NCI-H146 (cell line): ENCODE data around the gene MDFI.

ENCODE experiments used
- DNase-seq: peaks from one replicate; lab custom pipeline; 2025; lab: John Stamatoyannopoulos, UW

MDFI gene, protein sequence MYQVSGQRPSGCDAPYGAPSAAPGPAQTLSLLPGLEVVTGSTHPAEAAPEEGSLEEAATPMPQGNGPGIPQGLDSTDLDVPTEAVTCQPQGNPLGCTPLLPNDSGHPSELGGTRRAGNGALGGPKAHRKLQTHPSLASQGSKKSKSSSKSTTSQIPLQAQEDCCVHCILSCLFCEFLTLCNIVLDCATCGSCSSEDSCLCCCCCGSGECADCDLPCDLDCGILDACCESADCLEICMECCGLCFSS

DNA sequence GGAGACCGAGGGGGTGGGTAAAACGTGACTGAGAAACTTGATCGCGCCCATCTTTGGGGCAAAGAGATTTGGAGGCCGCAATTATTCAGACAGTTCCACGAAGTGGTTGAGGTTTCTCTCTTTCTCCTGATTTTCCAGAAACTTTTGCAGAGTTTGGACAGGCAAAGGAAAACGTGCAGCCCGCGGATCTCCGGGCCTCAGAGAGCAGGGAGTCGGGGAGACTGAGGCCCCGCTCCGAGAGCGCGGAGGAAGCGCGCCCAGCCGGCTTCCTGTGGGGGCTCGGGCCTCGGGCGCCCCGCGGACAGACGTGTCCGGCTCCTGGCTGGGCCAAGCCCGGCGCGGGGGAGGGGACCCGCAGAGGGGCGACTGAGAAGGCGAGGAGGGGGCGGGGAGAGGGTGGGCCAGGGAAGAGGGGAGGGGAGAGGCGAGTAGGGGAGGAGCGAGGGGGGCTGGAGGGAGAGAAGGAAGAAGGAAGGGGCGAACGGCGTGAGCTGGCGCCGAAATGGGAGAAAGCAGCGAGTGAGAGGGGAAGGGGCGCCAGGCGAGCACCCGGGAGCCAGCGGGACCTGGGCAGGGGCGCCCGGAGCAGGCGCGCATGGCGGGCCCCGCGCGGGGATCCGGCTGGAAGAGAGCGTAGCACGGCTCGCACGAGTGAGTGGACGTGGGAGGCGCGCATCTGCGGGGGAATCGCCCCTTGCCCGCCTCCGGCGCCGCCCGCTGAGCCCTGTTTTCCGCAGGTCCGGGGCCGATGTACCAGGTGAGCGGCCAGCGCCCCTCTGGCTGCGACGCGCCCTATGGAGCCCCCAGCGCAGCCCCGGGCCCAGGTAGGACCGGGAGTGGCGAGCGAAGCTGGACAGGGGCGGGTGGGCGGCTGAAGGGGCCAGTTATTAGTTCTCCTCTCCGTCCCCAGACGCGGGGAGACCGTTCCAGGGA is at the start of gene MDFI:
Gene MDFI, plus strand, starts transcription at position 467 of the 933 bp plus-strand sequence. Its CDS starts 282 bp downstream, at position 749.
- peak; percentile 54 for DNase-seq

DNA sequence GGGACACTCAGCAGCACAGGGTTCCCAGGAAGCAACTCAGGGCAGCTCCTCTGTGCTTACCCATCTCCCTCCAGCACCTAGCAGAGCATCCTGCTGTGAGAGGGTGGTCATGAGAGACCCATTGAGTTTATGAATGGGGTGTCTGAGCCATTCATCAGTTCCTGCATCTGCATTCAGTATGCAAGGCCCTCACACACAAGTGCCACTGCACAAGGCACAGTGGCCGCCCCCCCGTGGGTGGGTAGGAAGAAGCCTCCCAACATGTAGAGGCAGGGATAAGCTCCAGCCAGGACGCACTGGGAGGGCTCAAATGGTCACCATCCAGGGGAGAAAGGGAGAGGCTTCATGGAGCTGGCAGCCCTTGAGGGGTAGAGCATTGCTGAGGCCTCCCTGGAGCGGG is 49.0 kb upstream of the MDFI start:
- no peak for DNase-seq

DNA sequence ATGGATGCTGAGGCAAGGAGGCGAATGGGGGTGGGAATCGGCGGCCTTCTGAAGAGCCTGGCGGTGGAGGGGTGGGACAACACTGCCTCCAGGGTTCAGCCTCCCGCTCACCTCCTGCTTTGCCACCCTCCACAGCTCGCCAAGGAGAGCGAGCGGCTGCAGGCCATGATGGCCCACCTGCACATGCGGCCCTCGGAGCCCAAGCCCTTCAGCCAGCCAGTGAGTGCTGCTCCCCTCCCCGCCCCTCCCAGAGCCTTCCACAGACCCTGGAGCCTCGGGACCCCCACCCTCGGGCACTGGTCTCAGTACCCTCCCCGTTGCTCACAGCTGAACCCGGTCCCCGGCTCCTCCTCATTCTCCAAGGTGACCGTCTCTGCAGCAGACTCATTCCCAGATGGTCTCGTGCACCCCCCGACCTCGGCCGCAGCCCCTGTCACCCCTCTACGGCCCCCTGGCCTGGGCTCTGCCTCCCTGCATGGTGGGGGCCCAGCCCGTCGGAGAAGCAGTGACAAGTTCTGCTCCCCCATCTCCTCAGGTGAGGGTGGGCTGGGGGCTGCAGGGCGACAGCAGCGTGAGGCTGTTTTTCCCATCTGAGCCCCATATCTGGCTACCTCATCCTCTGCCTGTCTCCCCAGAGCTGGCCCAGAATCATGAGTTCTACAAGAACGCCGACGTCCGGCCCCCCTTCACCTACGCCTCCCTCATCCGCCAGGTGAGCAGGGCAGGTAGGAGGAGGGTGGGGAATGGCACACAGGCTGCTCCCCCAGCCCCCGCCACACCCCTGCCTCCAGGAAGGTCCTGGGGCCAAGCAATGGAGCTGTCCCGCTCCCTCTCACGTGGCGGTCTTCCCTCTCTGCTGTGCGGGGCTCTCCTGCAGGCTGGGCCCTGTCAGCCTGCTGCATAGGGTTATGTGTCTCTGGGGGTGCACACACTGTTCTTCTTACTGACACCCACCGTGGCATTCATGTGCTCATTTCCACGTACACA is 48.3 kb upstream of the MDFI start:
- DNase-seq = no peak

DNA sequence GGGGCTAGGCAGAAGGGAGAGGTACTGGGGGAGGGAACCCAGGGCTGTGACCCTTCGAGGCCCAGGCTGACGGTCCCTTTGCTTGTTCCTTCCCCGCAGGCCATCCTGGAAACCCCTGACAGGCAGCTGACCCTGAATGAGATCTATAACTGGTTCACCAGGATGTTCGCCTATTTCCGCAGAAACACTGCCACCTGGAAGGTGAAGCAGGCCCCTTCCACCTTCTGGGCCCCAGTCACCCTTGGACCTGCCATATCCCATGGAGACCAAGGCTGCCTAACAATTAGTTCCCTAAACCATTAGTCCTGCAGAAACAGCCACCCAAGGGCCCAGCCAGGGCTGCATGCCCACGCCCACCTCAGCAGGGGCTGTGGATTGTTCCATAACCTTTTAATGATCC is 47.1 kb upstream of the MDFI start:
- no peak for DNase-seq

DNA sequence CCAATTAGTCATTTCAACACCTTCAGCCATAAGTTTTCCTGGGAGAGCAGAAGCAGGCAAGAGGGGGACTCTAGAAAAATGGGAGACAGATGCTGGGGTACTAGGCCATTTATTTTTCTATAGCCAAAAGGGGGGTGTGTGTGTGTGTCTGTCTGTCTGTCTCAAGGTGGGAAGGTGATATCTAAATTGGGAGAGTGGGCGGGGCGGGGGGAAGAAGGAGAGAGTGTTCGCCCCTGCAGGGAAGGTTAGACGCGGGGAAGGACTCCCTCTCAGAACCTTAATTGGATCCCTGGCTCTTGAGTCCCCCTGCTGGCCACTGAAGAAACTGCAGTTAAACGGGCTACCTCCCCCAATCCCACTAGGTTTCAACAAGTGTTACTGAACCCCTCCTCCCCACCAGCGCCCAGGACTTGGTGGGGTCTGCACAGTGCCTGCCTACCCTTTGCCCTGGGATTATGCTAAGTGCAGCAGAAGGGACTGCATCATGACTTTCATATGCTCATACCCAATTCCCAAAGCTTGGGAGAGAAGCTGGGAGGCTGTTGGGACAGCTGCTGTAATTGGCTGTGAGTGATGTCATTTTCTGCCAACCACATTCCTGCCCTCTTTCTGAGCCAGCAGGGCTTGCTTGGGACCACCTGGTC is 46.3 kb upstream of the MDFI start:
- DNase-seq = peak; percentile 63

DNA sequence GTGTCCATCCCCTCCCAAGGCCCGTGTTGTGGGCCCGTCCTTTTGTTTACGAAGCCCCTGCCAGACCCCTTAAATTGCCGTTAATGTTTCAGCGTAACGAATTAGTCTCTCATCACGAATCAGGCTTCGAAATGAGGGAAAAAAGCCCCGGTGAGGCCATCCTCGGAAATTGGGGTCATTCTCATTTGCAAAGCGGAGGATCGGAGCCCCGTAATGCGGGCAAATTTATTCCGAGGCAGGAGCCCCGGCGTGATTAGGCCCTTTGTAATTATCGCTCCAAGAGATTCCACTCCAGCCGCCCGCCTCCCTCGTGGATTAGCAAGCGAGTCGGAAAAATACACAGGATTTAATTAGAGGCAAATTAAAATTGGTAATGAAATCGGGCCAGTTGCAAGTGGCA is 44.9 kb upstream of the MDFI start:
- no peak for DNase-seq

DNA sequence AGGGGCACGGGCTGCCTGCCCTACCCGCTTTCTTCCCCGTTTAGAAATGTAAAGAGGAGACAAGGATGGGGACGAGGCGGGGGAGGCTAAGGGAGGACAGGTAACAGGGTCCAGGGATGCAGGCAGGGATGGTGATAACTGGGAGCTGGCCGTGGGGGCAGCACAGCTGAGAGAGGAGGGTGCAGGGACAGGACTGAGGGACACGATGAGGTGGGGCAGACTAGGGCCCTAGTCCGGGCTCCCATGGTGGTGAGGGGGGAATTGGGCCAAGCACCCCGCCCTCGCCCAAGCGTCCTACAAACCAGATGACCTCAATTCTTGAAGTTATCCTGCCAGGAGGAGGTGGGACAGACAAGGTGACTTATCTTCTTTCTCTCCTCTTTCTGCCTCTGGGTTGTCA is 44.4 kb upstream of the MDFI start:
- DNase-seq = no peak

DNA sequence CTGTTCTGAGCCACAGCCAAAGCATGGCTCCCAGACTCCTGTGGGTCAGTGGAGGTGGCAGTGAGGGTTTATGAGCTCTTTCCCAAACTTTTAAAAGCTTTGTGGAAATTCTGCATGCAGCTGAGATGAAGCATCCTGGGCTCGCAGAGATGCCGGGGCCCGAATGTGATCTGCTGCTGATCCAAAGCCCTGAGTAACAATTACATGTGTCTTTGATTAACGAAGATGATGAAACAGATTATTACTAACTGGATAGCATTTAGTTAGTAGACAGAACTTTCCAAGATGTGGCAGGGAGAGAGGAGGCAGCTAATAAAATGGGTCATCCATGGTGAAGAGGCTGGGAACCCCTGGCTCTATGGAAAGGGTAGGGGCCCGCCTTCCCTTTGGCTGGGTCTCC is 43.9 kb upstream of the MDFI start:
- no peak for DNase-seq

DNA sequence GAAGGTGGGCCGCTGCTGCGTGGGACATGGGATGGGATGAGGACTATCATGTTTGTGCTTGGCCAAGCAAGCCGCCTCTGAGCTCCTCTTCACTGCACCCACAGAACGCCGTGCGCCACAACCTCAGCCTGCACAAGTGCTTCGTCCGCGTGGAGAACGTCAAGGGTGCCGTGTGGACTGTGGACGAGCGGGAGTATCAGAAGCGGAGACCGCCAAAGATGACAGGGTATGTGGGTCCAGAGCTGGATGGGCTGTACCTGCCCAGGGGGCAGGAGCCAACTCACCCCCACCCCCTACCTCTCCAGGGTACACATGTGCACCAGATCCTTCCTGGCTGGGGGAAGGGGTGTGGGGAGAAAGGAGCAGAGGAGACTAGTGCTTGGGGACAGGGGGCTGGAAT is 43.5 kb upstream of the MDFI start:
- DNase-seq = no peak

DNA sequence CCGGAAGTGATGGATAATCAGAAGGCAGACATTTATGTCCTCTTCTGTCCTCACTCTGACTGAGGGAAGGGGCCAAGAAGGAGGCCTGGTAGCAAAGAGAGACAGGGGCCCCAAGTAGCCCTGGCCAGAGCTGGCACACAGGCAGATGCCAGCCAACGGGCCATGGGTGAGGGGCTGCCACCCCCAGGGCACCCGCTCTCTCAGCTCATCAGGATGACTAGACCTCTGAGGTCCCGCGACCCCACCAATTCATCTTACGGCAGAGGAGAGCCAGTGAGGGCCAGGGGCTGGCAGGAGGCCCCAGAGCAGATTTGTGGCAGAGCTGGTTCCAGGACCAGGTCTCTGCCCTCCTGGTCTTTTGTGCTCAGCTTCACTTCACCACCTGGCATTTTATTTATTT is 43.1 kb upstream of the MDFI start:
- no peak for DNase-seq

DNA sequence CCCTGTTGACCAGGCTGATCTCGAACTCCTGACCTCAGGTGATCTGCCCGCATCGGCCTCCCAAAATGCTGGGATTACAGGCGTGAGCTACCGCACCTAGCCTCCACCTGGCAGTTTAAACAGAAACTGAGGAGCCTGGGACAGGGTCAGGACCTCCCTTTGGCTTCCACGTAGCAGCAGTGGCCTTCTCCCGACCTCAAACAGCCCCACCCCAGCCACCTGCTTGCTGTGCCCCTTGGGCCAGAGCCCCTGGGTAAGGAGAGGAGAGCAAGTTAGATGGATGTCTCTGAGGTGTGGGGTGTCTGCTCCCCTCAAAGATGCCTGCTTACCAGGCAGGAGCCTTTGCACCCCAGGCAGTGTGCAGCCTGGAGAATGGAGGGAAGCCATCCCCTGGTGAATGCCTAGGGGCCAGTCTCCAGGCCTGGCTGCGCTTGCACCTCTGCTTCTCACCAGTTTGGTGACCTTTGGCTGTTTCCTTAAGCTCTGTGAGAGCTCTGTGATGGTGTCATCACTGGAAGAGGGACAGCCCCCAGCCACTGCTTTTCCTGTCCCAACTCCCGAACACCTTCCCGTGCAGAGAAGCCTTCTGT is 42.1 kb upstream of the MDFI start:
- no peak for DNase-seq

DNA sequence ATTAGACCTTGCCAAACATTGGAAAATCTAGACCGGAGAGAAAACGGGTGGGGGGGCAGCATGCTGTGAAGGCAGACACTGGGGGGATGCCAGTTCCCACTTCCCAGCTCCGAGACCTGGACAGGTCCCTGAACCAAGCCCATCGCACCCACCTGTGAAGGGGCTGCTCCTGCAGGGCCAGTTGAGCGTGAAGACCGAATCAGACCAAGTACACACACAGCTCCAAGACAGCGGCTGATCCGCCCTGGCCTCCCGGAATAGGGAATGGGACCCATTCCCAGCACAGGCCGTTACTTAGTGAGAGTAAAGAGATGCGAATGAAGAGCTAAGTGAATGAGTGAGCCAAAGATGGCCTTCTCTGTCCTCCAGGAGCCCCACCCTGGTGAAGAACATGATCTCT is 41.5 kb upstream of the MDFI start:
- no peak for DNase-seq

DNA sequence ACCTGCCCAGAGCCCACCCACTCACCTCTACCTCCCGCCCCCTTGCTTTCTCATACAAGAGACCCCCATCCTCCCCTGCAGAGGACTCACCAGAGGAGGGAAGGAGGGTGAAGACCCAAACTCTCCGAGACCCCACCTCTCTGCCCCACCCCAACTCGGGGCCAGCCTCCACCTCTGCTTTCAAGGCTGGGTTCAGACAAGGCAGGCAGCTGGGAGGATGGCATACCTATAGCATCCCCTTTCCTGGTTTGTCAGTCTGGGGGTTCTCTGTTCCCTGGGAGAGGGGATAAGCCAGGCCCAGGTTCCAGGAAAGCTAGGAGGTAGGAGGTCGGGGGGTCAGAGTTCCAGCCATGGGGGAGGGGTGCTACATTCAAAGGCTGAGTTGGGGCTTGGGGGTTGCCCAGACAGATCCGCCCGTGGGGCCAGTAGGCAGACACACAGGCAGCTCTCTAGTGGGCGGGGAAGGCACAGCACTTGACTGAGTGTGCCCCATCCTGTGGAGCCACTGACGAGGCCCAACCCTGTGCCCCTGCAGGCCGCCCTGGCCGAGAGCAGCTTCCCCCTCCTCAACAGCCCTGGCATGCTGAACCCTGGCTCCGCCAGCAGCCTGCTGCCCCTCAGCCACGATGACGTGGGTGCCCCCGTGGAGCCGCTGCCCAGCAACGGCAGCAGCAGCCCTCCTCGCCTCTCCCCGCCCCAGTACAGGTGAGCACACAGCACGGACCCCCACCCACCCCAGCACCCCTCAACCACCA is 40.8 kb upstream of the MDFI start:
- no peak for DNase-seq

DNA sequence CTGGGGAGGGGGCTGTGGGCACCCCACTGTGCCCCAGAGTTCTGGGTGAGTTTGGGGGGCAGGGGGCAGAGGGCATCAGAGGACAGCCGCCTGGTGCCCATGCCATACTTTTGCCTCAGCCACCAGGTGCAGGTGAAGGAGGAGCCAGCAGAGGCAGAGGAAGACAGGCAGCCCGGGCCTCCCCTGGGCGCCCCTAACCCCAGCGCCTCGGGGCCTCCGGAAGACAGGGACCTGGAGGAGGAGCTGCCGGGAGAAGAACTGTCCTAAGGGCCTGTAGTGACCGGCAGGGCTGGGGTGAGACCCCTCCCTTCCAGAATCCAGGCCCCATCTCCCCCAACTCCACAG is 39.6 kb upstream of the MDFI start:
- no peak for DNase-seq

DNA sequence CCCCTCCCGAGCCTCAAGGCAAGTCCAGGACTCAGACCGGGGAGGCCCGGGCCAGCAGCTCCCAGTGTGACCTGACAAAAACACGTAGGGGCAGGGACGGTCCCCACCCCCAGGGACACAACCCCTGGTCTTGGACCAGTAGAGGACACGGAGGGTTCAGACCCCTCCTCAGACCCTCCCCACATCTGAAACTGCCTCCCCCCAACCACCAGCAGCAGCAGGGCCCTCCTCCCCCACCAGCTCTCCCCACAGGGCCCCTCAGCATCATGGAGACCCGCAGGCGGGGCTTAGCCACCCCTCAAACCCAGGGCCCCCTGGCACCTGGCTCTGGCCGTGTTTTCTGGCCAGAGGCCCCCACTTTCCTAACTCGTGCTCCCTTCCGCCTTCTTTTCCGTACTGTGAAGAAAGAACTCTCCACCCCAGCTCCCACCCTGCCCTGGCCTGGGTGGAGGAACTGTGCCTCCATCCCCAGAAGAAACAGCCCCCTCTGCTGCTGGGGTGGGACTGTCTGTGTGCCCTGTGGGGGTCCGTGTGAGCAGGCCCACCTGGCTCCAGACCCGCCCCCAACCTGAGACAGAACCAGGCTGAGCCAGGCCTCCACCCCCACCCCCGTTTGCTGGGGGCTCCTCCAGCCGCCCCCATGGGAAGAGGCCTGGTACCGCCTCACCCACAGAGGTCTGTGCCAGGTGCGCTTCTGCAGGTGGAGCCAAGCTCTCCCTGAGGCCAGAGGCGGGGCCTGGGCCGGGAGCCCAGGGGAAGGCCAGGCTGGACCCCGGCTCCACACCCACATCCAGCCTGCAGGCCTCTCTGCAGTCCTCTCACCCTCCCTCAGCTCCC is 39.0 kb upstream of the MDFI start:
- peak; percentile 13 for DNase-seq

DNA sequence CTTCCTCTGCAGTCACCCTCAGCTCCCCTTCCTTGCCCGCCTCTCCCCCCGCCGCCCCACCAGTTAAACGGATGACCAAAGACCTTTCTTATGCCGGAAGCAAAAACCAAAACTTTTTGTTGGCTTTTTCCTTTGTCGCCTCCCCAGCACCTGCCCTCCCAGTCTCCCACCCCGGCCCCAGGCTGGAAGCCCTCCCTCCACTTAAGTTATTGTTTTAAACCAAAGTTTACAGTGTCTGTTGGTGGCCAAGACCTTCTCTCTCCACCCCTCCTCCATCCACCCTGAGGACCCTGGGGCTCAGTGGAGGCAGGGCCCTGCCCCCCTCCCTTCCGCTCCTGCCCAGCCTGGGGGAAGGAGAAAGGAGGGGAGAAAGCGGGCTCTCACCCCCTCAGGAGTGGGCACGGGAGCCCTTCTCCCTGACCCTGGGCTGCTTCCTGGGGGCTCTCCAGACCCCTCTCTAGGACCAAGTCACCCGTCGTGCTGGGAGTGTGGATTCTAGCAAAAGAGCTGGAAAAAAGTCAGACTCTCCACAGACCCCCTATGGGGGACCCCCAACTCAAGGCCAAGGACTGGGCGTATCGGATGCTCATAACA is 38.3 kb upstream of the MDFI start:
- no peak for DNase-seq

DNA sequence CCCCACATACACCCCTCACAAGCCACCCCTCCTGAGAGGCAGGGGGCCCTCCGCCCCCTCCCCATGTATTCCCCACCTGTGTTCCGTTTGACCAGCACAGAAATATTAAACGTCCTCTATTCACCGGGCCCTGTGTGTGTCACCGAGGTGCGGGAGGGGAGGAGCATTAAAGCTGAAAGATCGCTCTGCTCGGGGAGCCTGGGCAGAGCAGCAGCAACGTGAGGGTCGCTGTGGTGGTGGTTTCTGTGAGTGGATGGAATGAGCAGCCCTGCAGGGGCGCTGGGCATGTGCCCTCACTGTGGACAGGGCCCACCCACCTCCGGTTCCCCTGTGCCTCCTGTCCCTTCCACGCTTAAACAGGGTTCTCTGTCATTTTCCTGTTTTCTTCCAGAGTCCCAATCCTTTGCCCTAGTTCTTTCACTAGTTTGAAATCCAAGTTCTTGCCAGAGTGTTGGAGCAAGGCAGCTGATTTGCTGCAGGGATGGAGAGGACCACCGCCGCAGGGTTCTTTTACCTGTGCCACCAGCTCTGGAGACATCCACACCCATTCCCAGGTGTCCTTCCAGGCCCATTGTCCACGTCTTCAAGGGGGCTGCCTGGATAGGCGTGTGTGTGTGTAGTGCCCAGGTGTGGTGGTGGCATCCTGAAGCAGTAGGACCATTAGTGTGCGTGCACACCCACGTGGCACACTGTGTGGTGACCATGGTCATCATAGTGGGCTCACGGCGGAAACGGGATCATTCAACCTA is 37.6 kb upstream of the MDFI start:
- DNase-seq = no peak

DNA sequence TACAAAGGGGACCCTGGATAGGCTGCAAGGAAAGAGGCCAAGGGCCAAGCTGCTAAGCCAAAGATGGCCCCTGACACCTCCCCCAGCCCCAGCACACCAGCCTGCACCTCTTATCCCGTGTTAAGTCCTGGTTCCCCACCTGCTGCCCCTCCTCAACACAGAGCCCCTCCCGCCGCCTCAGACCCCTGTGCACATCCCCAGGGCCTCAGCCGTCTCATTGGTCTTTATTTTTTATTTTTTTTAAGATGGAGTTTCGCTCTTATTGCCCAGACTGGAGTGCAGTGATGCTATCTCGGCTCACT is 37.1 kb upstream of the MDFI start:
- DNase-seq = no peak

DNA sequence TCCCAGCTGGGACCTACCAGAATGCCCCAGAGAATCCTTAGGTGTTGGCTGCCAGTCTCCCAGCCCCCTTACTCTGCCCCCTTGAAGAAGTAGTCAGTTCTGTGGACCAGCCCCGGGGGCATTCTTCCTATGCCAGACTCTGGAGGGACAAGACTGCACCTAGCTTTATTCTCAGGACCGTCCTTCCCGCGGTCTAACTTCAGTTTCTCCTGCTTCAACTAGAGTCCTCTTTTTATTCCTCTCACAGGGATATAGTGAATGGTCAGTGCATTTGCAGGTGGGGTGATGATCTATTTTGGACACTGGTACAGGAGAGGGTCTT is 35.9 kb upstream of the MDFI start:
- no peak for DNase-seq
